Panc1 (cell line): Measurements from ENCODE around the gene CATSPERB.

ENCODE experiments used
- POLR2AphosphoS5 ChIP-seq: IDR thresholded peaks from 2 replicates; pipeline ENCODE4 v1.6.1; 2012; ENCODE audit warnings: mild to moderate bottlenecking, low read depth, low read length, moderate library complexity
- SIN3A ChIP-seq: IDR thresholded peaks from 2 replicates; pipeline ENCODE4 v1.6.1; 2012; ENCODE audit warnings: low read depth, mild to moderate bottlenecking, low read length, moderate library complexity, borderline replicate concordance; ENCODE audit not compliant: insufficient read depth
- TCF7L2 ChIP-seq: IDR thresholded peaks from 2 replicates; pipeline ENCODE4 v1.6.1; 2011; ENCODE audit warnings: mild to moderate bottlenecking, low read depth, low read length, inconsistent platforms
- TF ChIP-seq, protein P1 (sequence below): fragments of 450-650 bp; IDR thresholded peaks from 2 replicates; pipeline ENCODE4 v1.5.1; 2017; ENCODE audit warnings: mild to moderate bottlenecking
- TF ChIP-seq, protein P2 (sequence below), 2 experiments: IDR thresholded peaks; 2 replicates each; pipeline ENCODE4 v1.6.1; 2011 to 2012; ENCODE audit warnings: low read depth in 2 of 2, control low read depth in 1 of 2, low read length in 1 of 2, mild to moderate bottlenecking in 1 of 2, moderate library complexity in 1 of 2; ENCODE audit not compliant: insufficient read depth in 1 of 2

DNA sequence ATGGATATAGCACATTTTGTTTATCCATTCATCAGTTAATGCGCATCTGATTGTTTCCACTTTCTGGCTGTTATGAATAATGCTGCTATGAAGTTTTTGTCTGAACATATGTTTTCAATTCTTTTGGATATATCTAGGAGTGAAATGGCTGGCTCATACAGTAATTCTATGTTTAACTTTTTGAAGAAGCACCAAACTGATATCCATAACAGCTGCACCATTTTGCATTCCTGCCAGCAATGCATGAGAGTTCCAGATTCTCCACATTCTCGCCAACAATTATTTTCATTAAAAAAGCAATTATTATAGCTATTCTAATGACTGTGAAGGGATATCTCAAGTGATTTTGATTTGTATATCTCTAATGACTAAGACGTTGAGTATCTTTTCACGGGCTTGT lies 131.9 kb downstream of the CATSPERB start:
- TF ChIP-seq, protein P1, sequence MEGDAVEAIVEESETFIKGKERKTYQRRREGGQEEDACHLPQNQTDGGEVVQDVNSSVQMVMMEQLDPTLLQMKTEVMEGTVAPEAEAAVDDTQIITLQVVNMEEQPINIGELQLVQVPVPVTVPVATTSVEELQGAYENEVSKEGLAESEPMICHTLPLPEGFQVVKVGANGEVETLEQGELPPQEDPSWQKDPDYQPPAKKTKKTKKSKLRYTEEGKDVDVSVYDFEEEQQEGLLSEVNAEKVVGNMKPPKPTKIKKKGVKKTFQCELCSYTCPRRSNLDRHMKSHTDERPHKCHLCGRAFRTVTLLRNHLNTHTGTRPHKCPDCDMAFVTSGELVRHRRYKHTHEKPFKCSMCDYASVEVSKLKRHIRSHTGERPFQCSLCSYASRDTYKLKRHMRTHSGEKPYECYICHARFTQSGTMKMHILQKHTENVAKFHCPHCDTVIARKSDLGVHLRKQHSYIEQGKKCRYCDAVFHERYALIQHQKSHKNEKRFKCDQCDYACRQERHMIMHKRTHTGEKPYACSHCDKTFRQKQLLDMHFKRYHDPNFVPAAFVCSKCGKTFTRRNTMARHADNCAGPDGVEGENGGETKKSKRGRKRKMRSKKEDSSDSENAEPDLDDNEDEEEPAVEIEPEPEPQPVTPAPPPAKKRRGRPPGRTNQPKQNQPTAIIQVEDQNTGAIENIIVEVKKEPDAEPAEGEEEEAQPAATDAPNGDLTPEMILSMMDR = no peak
- TF ChIP-seq, protein P2, sequence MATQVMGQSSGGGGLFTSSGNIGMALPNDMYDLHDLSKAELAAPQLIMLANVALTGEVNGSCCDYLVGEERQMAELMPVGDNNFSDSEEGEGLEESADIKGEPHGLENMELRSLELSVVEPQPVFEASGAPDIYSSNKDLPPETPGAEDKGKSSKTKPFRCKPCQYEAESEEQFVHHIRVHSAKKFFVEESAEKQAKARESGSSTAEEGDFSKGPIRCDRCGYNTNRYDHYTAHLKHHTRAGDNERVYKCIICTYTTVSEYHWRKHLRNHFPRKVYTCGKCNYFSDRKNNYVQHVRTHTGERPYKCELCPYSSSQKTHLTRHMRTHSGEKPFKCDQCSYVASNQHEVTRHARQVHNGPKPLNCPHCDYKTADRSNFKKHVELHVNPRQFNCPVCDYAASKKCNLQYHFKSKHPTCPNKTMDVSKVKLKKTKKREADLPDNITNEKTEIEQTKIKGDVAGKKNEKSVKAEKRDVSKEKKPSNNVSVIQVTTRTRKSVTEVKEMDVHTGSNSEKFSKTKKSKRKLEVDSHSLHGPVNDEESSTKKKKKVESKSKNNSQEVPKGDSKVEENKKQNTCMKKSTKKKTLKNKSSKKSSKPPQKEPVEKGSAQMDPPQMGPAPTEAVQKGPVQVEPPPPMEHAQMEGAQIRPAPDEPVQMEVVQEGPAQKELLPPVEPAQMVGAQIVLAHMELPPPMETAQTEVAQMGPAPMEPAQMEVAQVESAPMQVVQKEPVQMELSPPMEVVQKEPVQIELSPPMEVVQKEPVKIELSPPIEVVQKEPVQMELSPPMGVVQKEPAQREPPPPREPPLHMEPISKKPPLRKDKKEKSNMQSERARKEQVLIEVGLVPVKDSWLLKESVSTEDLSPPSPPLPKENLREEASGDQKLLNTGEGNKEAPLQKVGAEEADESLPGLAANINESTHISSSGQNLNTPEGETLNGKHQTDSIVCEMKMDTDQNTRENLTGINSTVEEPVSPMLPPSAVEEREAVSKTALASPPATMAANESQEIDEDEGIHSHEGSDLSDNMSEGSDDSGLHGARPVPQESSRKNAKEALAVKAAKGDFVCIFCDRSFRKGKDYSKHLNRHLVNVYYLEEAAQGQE (IDR thresholded peaks at IDR 0.05; ENCODE audit: insufficient read depth in 1 of 2, low read depth in 2 of 2, low read length in 1 of 2) = no peak
- no peak for TF ChIP-seq TCF7L2
- no peak for TF ChIP-seq POLR2AphosphoS5
- TF ChIP-seq SIN3A = no peak
